GM19238 (cell line): ENCODE results near the gene SULT4A1.

ENCODE experiments used
- DNase-seq: peaks from one replicate; pipeline ENCODE4 v3.0.0; 2011; ENCODE audit warnings: low spot score; ENCODE audit not compliant: insufficient read length

The SULT4A1 gene

GRCh38 chr22:43812149-43812842 is 50.0 kb downstream of the SULT4A1 start, which contains the start of gene EFCAB6:
Gene EFCAB6 (minus strand): TSS chr22:43812305. CDS start chr22:43782318, 29,987 bp downstream.
- peak; percentile 91 for DNase-seq

DNA sequence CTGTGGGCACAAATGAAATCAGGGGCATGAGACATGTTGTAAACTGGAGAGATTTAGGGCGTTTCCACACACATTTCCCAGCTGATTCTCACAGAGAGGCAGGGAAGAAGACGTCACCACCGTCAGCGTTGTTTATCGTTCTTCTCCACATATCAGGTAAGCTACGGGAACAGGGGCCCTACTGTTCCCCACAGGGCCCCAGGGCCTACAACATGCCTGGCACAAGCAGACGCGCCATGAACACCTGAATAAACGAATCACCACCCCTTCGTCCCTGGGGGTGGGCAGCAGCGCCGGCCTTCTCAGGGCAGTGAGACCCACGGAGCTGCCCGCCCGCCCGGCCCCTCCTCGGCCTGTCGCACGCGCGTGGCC is 50.5 kb downstream of the SULT4A1 start:
- DNase-seq: no peak

DNA sequence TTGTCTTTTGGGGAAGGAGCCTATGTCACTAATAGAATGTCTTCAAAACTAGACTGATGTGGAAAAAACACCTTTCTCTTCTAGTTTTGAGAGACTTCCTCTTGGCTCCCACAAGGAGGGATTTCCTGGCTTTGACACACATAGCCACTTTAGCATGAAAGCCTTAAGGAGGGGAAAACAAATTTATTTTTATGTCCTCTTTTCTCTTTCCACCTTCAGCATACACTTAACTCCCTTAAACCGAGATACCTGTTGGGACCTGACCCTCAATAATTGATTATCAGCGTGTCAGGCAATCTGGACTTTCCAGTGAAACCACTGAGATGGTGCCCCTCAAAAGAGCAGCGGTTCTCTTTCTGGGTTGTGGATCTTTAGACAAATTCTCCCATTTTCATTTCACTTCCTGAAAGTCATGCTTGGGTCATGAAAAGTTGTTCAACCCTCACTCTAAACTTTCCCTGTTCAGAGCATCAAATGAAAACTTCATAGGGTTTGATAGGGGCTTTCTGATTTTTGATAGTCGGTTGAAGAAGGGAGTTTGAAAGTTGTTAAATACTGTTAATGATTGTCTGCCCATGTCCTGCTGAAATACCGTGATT is 59.3 kb downstream of the SULT4A1 start:
- no peak for DNase-seq

GRCh38 chr22:43800970-43801369 is 61.3 kb downstream of the SULT4A1 start:
- DNase-seq: no peak

DNA sequence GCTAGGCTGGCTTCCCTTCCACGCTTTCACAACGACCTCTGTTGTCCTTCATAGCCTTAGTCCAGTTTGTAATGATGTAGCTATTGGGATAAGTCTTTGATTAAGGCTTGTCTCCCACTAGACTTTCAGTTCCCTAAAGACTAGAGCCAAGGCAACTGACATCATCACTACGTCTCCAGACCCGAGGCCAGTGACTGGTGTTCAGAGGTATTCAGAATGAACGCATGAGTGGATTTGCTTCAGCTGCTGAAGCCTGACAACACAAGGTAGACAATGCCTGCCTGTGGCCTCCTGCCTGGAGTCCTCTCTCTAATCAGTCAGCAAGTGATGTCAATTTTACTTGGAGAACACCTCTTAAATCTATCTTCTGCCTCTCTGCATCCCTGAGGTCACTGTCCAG is 63.8 kb downstream of the SULT4A1 start:
- peak; percentile 37 for DNase-seq

DNA sequence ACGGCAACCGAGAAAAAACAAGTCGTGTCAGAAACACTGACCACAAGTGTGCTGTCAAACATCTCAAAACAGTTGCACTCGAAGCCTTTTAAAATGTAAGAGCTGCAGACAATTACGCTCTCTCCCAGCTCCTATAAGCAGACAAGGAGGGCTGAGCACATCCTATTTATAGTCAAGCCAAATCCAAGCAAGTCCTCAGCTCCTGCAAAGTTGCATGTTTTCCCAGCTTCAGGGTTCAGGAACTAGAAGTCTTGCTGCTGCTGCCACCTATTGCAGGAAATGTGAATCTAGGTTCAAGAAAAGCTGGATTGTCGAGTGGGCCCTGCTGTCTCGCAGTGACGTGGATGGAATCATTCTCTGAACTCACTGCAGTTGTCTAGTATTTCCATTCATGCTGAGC is 65.7 kb downstream of the SULT4A1 start:
- no peak for DNase-seq

DNA sequence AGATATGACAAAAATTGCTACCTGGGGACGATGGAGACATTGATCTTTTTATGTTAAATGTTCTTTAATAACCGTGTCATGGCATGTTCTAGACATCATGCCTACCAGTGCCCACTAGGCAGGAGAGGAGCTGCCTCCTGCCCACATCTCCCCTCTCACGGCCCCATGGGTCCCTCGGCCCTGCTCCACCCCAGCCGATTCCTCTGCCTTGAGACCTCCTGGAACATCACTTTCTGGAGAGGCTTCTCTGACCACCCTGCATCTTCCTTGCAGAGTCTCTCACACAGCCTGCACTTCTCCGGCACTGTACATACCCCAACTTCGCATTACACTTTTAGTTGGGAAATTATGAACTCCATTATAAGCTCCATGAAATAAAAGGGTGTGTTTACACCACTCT is 67.0 kb downstream of the SULT4A1 start:
- DNase-seq: no peak

DNA sequence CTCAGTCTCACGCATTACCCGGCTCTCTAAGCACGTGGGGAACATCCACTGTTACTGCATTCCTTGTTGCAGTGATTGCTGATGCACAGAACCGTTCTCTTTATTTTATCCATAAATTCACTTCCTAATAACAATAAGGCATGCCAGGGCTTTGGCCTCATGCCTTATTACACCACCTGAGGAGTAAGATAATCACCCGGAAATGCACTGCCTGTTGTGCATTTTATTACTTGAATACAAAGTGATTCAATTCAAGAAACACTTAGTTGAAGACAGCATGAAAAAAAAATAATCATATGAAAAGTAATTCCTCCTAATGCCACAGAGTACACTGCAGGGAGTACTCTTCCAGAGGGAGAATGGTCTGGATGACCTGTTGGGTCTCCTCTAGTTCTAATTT is 69.4 kb downstream of the SULT4A1 start:
- DNase-seq: no peak

DNA sequence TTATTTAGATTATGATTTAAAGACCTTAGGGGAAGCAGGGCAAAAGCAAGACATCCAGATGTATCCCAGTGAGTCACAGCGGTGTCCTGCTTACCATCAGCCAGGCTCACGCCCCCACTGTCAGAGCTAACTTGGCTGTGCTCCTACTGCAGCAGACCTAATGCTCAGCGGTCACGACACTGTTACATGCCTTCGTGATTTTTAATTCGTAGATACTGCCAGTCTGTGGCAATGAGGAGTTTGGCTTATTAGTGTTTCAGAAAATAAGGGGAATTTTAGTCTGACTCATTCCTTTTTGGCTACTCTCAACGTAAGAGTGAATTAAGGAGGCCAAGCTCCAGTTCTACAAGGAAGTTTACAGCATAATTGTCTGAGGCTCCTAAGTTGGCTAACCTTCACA is 72.9 kb downstream of the SULT4A1 start:
- DNase-seq: no peak

DNA sequence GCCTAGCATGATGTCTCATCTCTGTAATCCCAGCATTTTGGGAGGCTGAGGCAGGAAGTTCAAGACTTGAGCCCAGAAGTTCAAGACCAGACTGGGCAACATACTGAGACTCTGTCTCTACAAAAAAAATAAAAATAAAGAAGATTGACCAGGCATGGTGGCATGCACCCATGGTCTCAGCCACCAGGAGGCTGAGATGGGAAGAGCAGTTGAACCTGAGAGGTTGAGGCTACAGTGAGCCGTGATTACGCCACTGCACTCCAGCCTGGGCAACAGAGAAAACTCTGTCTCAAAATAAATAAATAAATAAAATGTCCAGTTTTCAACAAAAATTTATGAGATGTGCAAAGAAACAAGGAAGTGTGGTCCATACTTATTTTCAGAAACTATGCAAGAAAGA is 78.5 kb downstream of the SULT4A1 start:
- DNase-seq: no peak

DNA sequence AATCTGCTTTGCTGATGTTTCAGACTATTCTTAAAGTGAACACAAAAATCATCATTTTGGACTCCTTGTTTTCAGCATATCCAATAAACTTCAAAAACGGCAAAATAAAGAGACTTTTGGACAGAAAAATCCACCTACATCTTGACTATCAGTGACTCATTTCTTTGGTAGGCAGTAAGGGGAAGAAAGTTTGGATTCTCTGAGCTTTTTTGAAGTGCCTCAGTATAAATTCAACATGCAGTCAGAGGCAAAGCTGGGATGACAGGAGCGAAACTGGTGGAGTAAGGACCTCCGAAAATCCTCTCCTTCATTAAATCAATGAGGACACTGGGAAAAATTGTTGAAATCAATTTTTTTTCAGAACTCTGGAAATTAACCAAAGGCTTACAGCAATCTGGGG is 79.9 kb downstream of the SULT4A1 start:
- no peak for DNase-seq

- DNase-seq: no peak
Observed at GRCh38 chr22:43777286-43777685, 85.0 kb downstream of the SULT4A1 start.

DNA sequence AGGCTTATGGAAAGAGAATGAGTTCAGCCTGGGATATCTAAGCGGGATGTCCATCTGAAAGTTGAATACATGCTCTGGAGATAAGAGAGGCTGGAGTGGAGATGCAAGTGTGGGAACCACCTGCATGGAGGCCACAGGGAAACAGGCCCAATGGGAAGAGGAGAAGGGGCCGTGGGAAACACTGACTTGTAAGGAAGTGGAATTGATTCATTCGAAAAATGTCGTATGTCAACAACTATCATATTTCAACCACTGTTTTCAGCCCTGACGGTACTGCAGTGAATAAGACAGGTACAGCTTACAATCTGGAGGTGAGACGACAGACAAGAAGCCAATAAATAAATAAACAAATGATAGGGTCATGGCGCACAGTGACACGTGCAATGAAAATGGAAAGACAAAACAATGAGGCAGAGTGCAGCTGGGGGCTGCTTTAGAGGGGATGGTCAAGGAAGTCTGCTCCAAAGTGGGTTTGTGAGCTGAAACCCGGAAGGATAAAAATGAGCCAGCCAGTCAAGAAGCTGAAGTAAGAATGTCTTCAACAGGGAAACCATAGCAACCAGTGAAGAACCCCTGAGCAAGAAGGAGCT is 86.1 kb downstream of the SULT4A1 start:
- no peak for DNase-seq
